ENCODE measurements around the gene PSMC6.

Gene PSMC6

DNA sequence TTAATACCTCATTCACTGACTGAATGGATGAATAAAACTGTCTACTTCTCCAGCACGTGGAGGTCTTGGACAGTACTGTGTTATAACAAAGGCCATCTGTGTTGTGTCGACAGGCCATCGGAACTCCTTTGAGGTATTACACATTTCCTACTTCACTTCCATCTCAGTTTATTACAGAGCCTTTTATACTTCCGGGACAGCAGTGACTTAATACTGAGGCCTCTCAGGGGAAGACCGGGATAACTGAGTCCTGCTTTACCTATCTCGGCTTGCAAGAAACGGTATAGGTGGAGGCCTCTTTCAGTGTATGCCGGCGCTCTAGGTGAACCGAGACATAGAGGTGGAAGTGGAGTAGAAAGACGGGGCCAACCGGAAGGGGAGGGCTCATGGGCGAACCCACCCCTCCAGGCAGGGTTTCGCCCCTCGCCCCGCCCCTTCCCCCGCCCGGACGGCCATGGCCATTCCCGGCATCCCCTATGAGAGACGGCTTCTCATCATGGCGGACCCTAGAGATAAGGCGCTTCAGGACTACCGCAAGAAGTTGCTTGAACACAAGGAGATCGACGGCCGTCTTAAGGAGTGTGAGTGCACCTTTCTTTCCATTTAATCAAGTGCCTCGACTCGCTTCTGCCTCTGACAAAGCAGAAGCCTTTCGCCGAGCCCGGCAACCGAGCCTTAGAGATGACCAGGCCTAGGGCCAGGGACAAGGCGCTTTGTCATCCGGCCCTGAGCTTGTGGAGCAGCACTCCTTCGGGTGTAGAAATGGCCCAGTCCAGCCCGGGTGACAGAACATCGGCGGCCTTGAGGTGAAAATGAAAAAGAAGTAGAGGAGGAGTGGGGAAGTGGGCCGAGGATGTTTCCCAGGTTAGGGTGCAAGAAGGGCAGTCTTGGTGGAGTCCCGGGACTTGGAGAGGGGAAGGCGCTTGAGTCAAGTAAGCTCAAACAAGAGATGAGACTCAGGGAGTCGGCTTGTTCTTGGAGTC is at the start of gene PSMC6:
PSMC6 (plus strand) TSS at position 477 of the 983 bp plus-strand sequence; CDS start at position 497, 20 bp downstream.
- DNase-seq (ENCODE audit: low read depth in 2 of 2) = peak; percentile 87 to 93

DNA sequence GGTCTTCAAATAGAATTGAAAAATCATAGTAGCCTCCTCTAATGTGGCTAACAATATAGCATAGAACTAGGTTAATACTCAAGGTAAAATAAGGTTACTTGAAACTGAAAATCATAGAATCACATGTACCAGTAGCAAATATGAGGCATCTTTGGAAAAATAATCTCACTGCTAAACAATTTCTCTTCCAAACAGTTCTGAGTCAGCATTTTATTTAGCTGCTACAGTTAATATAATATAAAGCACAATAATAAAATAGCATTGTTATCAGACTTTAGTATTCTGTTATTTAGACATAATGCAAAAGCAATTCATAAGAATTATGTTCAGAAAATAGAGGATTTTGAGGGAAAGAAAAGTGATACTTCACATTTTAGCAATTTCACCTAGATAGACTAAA is 46.7 kb upstream of the PSMC6 start:
- DNase-seq (ENCODE audit: low read depth in 2 of 2) = no peak

DNA sequence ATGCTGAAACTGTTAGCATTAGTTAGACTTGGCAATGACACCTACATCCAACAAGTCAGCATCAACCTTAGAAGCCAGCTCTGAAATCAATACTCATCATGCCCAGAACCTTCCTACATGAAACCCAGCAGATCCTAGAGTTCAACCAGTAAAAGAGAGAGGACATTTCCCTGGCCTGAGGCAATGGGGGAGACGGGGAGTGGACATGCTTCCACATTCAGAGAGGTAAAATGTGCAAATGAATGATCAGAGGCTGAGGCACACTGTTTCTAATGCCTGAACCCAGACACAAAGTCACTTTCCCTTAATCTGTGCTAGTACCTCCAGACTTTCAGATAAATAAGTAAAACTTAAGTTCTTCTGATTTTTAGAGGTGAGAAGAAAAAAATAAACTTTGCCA is 46.2 kb upstream of the PSMC6 start:
- no peak for DNase-seq (ENCODE audit: low read depth in 2 of 2)

DNA sequence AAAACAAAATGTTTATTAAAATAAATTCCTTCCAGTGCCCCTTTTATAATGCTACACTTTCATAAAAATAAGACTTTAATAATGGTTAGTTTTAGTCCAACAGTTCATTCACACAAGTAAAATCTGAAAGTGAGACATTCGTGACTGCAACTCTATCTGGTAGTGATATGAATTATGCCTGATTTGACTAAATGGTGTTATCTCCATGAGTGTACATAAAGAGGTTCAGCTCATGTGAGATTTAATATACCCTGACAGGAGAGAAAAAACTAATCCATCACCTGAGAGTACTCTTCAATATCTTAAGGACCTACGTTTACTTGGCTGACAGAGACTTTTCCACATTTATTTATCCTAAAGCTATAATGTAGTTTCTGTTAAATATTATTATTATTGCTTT is 45.7 kb upstream of the PSMC6 start:
- DNase-seq (ENCODE audit: low read depth in 2 of 2) = no peak

DNA sequence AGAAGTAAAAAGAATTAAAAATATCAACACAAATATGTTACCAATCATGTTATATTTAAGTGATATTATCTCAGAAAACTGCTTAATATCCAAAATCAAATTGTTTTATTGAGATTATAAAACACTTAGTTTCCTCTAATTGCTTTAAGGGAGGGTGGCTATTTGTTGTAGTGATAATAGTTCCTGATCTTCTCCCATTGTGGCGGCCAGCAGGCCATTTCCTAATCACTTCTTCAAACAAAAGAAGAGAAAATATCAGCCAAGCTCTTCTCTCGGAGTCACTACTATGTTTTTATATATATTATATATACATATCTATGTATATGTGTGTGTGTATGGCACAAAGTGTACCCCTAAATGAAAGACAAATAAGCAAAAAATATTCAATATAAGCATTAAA is 43.1 kb upstream of the PSMC6 start:
- DNase-seq (ENCODE audit: low read depth in 2 of 2) = no peak

DNA sequence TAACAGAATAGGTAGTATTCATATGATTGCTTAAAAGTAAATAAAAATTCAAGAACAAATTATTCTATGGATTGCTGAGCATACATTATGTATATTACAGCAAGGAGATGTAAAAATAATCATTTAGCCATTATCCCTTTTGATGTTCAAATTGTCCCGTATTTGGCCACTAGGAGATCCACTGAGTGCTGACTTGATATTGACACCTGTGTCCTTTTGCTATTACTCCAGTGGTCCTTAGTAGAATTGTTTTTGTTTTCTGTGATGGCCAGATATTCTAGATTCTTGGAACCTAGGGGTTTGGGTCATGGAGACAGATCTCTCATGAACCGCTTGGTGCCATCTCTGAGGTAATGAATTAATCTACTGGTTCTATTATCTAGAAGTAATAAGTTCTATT is 28.4 kb upstream of the PSMC6 start:
- no peak for DNase-seq (ENCODE audit: low read depth in 2 of 2)

DNA sequence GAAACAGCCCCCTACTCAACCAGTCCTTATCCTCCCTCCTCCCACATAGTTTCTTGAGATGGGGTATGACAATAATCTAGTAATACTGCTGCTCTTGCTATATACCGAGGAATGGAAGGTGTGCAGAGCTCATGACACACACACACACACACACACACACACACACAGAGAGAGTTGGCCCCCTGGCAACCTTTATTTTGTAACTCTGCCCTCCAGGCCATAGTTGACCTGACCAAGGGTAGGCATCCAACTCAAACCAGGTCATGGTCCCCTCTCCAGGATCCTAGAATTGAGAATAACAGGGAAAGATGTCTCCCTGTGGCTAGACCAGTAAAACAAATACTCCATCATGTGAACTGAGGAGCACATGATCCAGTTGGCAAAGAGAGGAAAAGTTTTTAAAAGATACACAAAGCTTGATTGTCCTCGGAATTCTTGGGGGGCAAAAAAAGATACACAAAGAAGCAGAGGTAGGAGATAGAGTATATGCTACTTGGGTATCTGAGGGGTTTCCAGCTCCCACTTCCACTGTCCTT is 22.9 kb upstream of the PSMC6 start:
- no peak for DNase-seq (ENCODE audit: low read depth in 2 of 2)

DNA sequence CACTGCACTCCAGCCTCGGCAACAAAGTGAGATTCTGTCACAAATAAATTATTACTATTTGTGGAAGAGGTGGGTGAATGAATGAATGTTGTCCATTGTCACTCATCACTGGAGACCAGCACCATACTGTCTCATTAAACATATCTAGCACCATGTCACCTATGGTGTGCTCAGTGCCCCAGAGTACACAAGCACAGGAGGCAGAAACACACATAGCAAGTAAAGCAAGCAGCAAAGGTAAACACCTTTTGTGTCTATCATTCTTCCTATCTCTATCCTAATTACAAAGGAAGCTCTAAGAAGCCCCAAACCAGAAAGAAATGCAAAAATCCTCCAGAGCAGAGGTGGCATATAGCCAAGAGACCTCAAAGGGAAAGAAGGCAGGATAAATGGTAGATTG is 20.8 kb upstream of the PSMC6 start:
- DNase-seq (ENCODE audit: low read depth in 2 of 2) = no peak

DNA sequence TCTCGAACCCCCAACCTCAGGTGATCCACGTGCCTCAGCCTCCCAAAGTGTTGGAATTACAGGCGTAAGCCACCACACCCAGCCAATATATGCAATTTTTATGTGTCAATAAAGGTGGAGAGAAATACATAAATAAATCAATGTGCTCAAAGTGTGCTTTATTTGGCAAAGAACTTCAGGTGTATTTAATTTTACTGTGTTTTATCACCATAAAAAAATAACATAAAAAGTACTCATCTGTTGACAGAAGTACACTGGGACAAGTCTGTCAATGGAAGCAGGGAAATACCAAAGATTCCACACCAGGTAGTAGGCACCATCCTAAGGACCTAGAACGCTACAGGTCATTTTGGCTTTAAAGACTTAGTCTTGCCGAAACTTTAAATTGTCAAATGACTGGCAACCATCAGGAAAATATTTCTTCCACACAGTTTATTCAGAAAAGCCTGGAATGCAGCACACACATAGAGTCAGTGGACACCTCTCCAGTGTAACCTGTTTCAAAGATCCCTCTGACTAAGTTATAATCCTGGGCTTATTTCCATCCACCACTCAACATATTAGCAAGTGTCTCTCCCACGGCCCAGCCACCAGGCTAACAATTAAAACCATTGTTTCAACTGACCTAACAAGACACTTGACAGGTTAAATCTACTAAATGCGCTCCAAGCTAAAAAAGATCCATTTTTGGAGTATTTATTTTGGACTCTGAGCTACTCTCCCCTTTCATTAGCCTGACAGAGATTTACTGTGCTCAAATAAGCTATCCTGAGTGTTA is 15.8 kb upstream of the PSMC6 start:
- DNase-seq (ENCODE audit: low read depth in 2 of 2) = no peak

DNA sequence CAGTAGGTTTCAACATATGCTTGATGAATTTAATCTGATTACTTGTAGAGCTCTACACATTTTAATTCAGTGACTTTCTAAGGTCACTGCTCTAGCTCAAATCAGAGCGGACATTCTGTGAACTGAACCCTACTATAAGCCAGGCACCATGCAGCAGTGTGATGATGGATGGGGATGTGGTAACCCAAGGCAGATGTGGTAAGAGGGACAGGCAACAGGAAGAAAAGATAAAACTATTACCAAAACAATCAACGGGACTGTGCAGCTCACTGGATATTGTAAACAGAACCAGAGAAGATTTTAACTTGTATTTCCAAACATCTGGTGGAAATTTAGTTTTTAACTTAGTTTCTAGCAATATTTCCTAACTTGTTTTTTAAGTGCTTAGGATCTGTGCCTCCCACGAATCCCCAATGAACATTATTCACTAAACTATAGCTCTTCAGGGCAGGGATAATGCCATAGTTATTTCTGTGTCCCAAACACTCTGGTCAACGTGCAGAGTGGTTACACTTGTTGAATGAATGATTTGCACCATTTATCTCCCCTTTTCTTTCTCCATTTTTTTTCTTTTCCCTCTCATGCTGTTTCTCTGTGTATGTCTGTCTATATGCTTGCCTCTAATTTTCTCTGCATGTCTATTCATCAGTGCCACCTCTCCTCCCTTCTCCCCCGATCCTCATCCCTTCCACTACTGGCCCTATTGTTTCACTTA is 14.6 kb upstream of the PSMC6 start:
- no peak for DNase-seq (ENCODE audit: low read depth in 2 of 2)

DNA sequence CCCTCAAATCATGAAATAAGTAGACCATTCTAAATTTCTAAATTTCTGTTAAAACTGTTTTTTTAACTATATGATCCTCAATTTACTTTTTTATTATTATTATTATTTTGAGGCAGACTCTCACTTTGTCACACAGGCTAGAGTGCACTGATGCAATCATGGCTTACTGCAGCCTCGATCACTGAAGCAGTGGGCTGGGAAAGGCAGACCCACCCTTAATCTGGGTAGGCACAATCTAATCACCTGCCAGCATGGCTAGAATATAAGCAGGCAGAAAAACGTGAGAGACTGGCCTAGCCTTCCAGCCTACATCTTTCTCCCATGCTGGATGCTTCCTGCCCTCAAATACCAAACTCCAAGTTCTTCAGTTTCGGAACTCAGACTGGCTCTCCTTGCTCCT is 14.0 kb upstream of the PSMC6 start:
- DNase-seq (ENCODE audit: low read depth in 2 of 2) = no peak

DNA sequence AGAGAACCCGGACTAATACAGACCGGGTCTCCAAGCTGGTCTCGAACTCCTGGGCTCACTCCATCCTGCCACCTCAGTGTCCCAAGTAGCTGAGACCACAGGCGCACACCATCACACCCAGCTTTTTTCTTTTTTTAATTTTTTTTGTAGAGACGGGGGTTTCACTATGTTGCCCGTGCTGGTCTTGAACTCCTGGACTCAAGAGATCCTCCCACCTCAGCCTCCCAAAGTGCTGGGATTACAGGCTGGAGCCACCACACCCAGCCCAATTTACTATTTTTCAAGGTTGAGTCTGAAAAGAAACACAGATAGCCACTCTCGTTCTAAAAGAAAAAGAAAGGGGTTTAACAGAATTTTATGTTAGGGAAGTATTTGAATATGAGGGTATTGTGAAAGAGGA is 13.5 kb upstream of the PSMC6 start:
- no peak for DNase-seq (ENCODE audit: low read depth in 2 of 2)

DNA sequence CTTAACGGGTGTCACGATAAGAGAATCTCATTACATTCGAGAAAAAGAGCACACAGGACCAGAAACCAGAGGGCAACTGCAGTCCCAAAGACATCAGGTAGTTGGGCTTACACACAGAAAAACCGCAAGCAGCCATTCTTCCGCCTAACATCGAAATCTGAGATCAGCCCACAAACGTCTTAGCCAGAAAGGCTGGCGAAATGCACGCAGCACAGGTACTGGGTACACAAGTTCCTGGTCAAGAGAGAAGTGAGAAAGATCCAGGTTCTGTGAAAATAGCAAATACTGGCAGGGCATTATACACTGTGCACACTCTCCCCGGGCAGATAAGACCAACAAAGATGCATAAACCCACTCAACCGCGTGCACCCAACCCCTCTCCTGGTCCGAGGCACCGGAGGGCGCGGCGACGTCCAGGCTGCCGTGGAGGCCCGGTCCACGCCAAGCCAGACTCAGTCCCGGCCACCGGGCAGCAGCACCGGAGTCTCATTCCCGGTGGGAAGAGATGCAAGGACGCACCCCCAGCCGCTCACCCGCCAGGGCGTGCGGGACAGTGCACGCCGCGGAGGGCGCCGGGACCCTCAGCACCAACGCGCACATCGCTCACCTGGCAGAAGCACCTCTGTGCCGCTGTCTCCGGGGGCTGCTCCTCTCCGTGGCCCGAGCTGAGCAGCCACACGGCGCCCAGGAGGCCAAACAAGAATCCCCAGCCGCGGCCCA is 12.1 kb upstream of the PSMC6 start:
- DNase-seq (ENCODE audit: low read depth in 2 of 2) = peak; percentile 13 to 34

DNA sequence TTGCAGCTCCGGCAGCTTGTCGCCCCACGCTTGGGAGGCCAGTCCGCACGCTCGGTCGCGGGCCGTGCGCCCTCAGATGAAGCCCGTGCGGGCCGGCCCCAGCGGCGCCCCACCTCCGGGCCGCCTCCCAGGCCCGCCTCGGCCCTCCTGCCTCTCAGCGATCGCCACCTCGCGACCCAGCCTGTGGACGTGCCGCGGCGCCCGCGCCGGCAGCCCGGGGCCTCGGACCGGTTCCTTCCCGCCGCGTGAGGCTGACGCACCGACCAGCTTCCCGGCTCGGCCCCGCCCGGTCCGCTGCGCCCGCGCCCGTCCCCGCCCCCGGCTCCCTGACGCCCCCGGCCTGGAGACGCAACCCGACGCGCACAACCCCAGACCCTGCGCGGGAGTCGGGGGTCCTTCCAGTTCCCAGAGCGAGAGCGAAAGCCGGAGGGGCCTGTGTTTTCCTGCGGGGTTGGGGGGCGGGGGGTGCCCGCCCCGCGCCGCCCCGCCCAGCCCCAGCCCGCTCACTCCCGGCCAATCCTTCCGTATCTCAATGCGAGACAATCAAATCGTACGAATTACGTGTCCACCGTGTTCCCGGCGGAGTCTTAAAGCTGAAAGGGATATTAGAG is 11.4 kb upstream of the PSMC6 start, which contains the start of gene ERO1A:
ERO1A (minus strand) TSS at position 78 of the 611 bp plus-strand sequence; CDS start at position 1, 77 bp downstream.
- peak; percentile 15 to 42 for DNase-seq (ENCODE audit: low read depth in 2 of 2)

DNA sequence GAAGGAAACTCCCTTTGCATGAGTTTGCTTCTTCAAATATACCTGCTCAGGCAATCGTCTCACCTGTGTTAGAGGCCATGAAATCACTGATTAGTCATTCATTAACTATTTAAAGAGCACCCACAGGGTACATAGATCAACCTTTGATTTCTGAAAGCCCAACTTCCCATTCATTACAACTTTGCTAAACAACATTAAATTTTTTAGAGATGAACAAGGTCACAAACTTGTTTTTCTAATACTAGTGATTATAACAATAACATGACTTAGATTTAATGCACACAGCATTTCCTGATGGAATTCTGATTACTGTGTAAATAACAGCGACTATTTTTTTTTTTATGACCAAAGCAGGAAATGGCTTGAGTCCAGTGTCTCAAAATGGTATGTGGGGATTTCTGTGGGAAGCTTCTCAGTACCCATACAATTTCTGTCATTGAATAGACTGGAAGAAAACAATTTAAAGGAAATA is 6.3 kb upstream of the PSMC6 start:
- DNase-seq (ENCODE audit: low read depth in 2 of 2) = no peak

DNA sequence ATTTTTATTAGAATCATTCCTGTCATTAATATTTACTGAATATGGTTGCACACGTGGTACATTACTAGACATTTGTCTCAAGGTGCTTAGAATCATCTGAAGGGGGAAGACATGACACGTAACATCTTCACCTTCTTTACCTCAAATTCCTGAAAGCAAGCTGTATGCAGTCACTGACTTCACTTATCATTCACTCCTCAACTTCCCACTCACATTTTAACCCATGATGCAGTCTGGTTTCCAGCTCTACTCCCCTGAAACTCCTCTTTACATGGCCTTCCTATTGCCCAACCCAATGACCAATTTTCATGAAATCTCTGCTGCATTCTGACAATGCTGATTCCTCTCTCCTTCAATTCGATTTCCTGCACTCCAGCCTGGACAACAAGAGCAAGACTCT is 5.8 kb upstream of the PSMC6 start:
- DNase-seq (ENCODE audit: low read depth in 2 of 2) = no peak

DNA sequence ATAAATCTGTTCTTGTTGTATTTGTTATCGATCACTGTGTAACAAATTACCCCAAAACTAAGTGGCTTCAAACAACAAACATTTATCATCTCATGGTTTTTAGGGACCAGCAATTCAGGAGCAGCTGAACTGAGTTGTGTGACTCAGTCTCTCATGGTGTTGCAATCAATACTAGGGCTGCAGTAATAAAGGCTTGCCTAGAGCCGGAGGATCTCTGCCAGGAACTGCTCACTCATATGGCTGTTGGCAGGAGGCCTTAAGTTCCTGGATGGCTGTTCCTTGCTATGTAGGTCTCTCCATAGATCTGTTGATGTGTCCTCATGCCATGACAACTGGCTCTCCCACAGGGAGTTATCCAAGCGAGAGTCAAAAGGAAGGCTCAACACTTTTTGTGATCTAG is 3.8 kb upstream of the PSMC6 start:
- no peak for DNase-seq (ENCODE audit: low read depth in 2 of 2)

DNA sequence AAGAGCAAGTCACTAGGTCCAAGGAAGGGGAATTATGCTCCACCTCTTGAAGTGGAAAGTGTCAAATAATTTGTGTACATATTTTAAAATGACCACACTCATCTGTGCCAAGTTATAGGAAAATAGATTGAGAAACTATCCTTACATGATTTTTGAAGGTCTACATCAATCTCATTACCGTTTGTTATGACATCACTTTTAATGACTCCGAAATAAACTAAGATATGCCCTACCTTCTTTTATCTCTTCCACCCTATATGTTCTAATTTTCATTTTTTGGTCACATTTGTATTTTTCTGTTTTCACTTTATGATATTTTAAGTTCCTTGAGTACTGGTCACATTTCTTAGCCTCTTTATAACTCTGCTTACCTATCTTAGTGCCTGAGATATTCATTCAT is 3.3 kb upstream of the PSMC6 start:
- DNase-seq (ENCODE audit: low read depth in 2 of 2) = no peak

DNA sequence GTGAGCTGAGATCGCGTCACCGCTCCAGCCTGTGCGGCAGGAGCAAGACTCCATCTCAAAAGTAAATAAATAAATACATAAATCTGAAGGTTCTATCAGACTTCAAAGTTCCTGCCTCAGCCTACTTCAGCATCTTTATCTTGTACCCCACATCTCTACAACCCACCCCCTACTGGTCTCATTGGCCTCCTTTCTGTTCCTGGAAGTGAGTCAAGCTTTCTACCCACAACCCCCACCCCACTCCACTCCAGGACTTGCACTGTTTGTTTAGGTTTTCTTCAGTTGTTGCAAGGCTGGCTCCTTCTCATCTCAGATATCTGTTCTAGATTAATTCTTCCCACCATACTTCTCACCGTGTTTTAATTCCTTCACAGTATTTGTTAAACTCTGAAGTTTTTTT is 714 bp upstream of the PSMC6 start:
- DNase-seq (ENCODE audit: low read depth in 2 of 2) = peak in 1 of 2 donors; percentile 30

DNA sequence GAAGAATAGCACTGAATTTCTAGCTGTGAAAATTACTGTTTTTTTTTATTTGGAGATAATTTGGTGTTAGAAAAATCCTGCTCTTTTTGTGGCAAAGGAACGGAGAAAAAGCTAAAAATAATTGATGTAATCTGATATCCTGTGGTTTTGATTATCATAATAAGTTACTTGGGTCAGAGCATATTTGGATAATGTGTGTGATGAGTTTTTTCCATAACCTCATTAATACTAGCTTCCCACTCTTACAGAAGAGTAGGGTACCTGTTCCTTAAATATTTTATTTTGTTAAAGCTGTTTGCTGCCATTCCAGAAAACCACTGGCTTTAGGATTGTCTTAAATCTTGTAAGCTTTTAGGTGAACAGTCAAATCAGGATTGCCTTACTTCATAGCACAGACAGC is 4.7 kb downstream of the PSMC6 start:
- no peak for DNase-seq (ENCODE audit: low read depth in 2 of 2)

DNA sequence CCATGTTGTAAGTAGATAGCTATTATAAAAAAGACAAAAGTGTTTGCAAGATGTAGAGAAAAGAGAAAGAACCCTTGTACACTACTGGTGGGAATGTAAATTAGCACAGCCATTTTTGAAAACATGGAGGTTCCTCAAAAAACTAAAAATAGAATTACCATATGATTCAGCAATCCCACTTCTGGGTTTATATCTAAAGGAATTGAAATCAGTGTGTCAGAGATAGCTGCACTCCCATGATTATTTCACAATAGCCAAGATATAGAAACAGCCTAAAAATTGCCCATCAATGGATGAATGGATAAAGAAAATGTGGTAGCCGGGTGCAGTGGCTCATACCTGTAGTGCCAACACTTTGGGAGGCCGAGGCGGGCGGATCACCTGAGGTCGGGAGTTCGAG is 9.2 kb downstream of the PSMC6 start:
- DNase-seq (ENCODE audit: low read depth in 2 of 2) = no peak

Data from stimulated activated CD8-positive, alpha-beta memory T cell treated with anti-CD3 and anti-CD28 coated beads, Interleukin-2, amount 100 ng/mL, for 1 hour (primary cell).